Keratinocyte (primary cell): ENCODE results near the gene CCDC201.

ENCODE experiments used
- EZH2 ChIP-seq: IDR thresholded peaks from one replicate; pipeline ENCODE4 v1.6.1; 2012; ENCODE audit warnings: inconsistent platforms, mild to moderate bottlenecking, low read length, moderate library complexity
- TF ChIP-seq, protein P1 (sequence below), 3 experiments: IDR thresholded peaks in 1 of 3; conservative IDR thresholded peaks in 1 of 3; optimal IDR thresholded peaks in 1 of 3; 2 replicates in 2 of 3; 3 replicates in 1 of 3; pipeline versions ENCODE3 to v1.5.1; 2011; ENCODE audit warnings: low read length in 3 of 3, mild to moderate bottlenecking in 3 of 3, moderate library complexity in 2 of 3, control low read depth in 1 of 3, inconsistent platforms in 1 of 3; ENCODE audit not compliant: insufficient read depth in 2 of 3; ENCODE audit errors: extremely low read depth in 1 of 3

DNA sequence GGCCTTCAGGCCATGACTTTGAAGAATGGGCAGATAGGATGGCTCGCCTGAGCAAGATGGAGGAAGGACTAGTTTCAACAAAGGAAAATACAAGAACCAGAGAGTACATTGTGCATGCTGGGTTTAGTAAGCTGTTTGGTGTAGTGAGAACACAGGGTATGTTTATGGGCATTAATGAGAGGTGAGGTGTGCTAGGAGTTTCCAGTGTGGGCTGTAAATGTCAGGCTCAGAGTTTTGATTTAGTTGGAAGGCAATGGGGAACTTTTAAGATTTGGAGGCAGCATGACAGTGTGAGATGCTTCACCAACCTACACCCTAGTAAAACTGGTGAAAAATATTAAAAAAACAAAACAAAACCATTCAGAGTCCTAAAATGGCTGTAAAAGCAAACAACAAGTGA lies 28.7 kb upstream of the CCDC201 start:
- no peak for TF ChIP-seq EZH2
- TF ChIP-seq, protein P1, sequence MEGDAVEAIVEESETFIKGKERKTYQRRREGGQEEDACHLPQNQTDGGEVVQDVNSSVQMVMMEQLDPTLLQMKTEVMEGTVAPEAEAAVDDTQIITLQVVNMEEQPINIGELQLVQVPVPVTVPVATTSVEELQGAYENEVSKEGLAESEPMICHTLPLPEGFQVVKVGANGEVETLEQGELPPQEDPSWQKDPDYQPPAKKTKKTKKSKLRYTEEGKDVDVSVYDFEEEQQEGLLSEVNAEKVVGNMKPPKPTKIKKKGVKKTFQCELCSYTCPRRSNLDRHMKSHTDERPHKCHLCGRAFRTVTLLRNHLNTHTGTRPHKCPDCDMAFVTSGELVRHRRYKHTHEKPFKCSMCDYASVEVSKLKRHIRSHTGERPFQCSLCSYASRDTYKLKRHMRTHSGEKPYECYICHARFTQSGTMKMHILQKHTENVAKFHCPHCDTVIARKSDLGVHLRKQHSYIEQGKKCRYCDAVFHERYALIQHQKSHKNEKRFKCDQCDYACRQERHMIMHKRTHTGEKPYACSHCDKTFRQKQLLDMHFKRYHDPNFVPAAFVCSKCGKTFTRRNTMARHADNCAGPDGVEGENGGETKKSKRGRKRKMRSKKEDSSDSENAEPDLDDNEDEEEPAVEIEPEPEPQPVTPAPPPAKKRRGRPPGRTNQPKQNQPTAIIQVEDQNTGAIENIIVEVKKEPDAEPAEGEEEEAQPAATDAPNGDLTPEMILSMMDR (optimal IDR thresholded peaks at IDR 0.05 in 1 of 3, IDR thresholded peaks at IDR 0.05 in 1 of 3, conservative IDR thresholded peaks at IDR 0.05 in 1 of 3; ENCODE audit: extremely low read depth in 1 of 3, insufficient read depth in 2 of 3, low read length in 3 of 3), result no peak
